ENCODE results near the gene ALDH3A1.

Gene ALDH3A1

DNA sequence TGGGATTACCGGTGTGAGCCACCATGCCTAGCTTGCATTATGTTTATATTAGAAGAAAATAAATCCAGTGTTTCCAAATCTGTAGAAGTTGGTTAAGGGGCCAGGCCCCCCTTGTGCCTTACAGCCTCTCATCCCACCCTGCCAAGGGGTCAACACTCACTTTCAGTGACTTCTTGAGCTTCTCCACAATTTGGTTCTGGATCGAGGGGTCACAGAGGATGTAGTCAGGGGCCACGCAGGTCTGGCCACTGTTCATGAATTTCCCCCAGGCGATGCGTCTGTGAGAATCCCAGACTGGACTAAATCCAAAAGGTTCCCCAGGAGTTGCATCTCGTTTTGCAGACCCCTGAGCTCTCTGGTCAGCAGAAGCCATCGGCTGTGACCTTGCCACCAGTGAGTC is 7.2 kb downstream of the ALDH3A1 start:
- no peak for DNase-seq (ENCODE audit: low read depth)

DNA sequence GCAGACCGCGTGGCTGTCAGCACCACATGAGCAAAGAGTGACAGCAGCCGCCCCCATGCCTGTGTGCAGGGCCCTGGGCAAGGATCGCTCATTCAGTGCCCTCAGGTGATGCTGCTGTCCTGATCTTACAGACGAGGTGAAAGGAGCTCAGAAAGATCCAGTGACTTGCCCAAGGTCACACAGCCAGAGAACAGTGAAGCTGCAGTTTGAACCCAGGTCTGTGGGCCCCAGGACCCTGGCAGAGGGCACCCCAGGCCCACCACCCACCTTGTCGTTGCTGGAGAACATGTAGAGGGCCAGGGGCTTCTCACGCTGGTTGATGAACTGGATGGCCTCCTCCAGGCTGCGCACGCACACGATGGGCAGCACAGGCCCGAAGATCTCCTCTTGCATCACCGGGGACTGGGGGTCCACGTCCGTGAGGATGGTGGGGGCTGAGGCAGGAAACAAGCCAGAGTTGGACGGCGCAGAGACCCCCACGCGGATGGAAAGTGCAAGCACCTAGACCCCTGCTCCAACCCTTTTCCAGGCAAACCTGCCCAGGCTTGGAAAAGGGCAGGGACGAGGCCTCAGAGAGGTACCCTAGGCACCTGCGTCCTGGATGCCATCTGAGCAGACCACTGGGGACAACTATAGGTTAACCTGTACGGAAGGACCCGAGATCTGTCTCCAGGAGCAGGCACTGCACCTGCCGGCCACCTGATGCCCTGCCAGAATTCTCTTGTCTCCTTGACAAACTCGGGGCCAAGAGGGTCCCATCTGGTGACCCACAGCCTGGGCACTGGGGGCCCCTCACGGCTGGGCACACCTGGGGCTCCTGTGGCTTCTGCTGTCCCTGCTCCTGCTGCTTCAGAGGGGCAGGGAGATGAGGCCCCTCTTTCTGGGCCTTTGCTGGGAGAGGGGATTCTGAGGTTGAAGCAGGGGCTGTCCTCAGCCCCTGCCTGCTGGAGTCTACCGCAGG is 8.6 kb downstream of the ALDH3A1 start:
- no peak for DNase-seq (ENCODE audit: low read depth)

DNA sequence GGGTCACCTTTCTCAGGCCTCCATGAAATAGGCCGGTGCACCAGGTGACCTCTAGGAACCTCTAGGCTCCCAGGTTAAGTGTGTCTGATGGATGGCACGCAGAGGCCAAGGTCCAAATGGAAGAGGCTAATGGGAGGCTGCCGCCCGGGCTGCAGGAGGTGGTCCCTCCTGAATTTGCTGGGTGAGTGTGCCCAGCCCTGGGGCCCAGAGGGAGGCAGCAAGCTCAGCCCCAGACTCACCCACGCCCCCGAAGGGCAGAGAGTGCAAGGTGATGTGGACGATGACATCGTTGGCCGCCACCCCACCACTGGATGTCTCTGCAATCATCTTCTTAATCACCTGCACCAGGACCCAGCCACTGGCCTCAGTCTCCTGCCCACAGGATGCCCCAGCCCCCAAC is 9.3 kb downstream of the ALDH3A1 start:
- no peak for DNase-seq (ENCODE audit: low read depth)

DNA sequence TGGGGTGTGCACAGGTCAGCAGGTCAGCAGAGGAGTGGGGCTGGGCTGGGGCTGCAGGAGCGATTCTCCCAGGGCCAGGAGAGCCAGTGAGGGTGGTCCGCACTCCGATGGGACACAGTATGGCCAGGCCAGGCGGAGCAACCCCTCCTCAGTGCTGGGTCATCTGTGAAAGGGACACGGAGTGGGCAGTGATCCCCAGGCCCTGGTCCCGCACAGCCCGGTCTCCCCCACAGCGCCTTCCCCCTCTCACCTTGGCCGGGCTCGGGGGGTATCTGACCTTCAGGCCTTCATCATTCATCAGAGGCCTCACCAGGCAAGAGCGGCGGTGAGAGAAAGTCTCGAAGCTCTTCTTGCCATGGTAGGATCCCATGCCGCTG is 10.0 kb downstream of the ALDH3A1 start:
- no peak for DNase-seq (ENCODE audit: low read depth)

DNA sequence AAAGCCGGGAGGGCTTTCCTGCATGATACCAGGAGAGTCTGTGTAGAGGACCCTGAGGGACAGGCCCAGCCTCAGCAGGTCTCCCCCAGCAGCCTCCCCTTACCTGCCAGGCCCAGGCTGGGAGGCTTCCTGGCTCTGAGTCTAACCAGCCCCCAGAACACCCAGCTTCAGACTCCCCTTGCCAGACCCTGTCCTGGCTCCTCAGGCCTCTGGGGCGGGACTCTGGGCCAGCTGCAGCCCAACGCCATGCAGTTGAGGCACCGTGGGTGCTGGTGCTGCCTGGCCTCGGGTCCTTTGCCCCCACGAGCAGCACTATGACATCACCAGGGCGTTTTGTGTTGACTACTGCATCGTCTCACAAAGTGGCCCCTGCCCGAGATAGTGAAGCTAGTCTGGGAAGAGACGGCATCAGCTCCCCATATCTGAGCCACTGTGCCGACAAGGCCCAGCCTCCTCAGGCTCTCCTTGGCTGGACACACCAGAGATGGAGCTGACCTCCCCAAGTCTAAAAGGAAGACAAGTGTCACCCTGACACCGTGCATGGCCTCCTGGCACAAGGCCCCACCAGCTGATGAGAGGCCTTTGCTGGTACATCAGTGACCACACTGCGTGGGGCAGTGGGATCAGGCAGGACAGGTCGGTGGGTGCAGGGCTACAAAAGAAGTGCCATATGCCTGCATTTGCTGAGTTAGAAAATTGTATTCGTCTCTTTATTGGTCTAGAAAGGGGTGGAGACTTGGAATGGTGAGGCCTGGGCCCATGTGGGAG is 10.6 kb downstream of the ALDH3A1 start:
- no peak for DNase-seq (ENCODE audit: low read depth)

DNA sequence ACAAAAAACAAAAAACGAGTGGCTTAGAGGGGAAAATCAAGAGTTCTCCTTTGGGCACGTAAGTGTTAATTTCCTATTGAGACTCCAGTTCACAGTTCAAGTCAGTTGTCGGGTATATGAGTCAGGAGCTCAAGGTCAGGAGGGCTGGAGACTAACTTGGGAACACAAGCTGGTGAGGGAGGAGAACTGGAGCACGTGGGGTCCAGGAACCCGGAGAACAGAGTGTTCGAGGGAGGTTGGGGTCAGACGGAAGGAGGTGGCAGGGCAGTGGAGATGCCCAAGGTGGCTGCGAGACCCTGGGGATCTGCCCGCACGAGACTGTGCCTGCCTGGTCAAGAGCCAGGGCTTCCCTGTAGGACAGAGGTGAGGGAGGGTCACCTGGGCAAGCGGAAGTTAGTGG is 12.0 kb downstream of the ALDH3A1 start:
- no peak for DNase-seq (ENCODE audit: low read depth)

DNA sequence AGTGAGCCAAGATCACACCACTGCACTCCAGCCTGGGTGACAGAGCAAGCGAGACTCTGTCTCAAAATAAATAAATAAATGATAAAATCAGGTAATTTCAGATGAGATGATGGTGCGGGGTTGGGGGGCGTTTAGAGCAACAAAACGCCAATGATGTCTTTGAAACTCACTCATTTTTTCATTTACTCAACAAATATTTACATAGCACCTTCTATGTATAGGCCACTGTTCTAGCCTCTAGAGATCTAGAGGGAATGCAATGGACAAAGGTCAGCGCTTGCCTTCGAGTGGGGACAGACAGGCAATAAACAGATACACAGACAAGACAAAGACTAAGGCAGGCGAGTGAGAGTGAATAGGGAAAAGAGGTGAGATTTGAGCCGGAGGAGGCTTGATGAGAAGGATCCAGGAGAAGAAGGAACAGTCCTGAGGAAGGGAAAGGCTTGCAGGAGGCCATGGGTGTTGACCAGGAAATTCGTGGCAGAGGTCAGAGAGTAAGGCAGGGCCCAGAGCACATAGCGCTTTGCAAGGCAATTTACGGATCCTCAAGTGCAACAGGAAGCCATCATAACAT is 14.1 kb downstream of the ALDH3A1 start:
- DNase-seq (ENCODE audit: low read depth), result no peak

DNA sequence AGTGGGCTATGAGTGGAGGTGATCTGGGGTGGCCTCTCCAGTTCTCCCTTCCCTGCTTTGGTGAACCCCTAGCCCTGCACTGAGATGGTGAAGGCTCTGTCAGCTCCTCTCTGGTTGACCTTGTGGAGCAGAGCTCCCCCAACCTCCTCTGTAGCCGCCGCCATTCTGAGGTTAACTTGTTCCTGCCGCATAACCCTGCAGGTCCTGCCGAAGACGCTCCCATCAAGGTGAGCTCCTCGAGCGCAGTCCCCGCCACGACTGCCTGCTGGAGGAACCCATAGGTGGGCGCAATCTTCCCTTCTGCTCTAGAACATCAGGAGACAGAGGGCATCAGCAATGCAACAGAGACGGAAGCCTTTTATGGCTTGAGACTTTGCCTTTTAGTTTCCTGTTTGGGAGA is 16.5 kb downstream of the ALDH3A1 start:
- no peak for DNase-seq (ENCODE audit: low read depth)

DNA sequence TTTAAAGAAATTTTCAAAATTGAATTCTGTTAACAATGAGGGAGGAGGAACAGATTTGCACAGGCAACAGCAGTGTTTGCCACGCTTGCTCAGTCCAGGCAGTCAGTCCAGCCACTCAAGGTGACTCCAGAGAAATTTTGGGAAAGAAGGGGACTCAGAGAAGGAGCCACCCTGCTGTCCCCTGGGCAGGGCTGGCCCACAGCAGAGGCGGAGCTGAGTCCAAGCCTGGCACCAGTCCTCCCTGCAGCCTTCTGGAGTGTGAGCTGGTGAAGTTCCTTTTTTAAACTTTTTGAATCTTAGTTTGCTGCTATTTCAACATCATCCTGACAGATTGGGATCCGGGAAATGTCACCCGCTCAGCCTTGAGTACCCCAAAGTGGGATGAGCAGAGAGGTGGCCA is 17.3 kb downstream of the ALDH3A1 start:
- no peak for DNase-seq (ENCODE audit: low read depth)

DNA sequence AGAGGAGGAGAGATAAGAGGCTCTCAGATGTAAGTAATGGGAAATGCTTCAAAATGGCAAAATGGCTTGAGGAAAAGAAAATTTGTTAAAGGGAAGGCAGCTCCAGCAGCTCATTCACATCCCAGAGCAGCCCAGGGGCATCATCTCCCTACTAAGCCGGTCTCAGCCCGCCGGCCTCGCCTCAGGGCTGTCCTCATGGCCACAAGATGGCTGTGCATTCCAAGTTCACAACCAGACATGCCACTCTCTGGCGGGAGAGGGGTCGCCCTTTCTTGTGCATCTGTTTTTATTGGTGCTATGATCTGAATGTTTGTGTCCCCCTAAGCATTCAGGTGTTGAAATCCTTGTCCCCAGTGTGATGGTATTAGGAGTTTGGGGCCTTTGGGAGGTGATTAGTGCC is 18.2 kb downstream of the ALDH3A1 start:
- no peak for DNase-seq (ENCODE audit: low read depth)

DNA sequence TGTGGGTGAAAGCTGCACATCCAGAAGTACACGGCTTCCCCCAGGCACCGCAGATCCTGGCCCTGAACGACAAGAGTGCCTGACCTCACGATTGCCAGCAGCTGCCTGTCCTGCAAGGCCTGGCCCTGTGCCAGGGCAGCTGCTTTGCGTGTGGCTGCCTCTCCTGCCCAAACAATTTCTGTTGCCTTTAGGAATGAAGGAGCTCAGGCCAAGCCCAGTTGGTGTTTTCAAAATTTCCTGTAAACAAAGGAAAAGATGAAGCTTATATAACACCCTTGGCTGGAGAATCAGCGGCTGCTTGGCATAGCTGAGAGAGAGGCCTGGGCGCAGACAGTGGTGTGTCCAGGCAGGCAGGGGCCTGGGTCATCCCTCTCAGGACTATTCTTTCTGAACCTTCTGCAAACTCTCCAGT is 20.0 kb downstream of the ALDH3A1 start:
- peak; percentile 90 for DNase-seq (ENCODE audit: low read depth)

DNA sequence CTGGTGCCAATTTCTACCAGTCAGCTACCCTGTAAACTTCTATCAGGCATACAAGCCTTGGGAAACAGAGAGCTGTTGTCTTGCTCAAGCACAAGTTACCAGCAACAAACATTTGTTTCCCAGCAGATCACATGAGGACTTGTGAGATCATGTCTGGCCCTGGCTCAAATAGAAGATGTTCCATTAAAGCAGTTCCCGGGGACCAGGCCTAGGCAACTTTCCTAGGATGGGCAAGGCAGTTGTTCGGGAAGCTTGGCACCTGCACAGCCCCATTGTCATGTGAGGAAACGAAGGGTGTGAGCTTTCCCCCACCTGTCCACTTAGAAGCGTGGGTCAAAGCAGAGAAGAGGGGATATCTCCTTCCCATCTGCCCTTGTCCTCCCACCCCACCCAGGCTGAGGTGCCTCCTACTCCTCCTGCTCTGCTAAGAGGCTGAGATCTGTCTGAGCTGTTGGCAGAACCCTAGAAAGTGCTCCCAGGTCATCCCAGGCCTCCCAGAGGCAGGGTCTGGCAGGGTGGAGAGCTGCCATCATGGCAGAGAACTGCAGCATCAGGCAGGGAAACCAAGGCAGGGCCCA is 20.5 kb downstream of the ALDH3A1 start:
- DNase-seq (ENCODE audit: low read depth), result peak; percentile 90

DNA sequence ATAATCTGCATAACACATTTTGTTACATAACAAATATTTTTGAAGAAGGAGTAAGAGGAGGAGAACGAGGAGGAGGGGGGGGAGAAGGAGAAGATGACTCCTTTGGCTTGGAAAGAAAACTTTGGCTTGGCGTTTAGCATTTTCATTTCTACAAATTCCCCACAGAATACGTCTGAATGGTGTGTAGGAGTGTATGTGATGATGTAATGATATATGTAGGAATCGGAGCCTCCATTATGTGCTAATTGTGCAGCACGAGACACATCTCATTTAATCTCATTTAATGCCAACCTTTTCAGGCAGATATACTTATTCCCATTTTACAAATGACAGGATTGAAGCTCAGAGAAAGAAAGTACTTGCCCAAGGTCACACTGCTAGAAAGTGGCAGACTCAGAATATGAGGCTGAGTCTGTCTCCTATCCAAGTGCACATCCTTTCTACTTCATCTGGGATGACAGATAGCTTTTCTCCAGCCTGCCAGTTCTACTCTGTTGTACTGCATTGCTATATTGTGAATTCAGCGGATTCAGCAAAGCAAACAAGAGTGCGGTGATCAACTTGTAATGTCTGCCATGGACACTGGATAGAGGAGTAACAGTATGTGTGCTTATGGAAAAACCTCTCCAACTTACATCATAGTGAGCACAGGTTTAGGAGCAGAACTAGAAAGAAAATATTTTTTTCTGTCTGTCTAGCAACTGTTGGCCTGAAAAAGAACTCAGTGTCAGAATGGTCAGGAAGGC is 21.3 kb downstream of the ALDH3A1 start:
- no peak for DNase-seq (ENCODE audit: low read depth)

DNA sequence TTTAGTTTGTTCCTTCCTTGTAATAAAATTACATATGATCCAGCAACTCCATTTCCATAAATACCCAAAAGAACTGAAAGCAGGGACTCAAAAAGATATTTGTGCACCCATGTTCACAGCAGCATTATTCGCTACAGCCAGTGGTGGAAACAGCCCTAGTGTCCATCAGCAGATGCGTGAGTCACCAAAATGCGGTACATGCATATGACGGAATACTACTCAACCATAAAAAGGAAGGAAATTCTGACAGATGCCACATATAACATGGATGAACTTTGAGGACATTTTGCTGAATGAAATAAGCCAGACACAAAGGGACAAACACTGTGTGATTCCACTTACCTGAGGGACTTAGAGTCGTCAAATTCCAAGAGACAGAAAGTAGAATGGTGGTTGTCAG is 22.6 kb downstream of the ALDH3A1 start:
- DNase-seq (ENCODE audit: low read depth), result no peak

DNA sequence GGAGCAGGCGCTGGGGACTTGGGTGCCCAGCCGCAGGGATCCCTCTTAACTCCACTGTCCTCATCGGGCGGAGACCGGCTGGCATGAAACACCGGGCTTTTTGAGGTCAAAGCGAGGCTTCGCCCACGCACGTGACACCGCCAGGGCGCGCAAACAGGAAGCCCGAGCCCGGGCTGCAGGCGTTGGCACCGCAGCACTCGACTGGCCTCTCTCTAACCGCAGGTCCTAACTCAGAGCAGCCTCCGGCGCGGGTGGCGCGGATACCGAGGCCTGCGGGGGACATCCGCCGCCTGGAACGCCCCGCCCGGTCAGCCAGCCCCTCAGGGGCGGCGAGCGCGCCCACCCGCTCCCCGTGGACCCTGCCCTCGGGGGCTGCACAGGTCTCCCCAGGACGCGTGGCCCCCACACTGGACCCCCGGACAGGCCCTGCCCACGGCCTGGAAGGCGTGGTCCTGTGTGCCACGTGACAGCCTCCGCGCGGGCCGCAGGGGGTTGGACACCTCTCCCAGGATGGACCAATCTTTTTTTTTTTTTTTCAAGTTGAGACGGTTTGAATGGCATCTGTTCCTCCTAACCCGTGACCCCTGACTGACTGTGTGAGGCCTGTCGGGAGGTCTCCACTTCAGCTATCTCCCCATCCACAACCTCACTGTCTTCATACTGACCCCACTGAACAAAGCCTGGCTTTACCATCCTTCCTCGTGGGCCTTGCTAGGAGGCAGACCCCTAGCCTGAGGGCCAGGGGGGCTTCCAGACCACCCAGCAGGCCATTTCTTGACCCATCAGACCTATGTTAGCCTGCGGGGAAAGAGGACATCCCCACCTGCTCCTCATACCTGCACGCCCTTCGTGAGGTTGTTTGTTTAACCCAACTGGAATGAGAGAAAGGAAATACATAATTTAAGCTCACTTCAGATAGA is 23.3 kb downstream of the ALDH3A1 start:
- DNase-seq (ENCODE audit: low read depth), result no peak

DNA sequence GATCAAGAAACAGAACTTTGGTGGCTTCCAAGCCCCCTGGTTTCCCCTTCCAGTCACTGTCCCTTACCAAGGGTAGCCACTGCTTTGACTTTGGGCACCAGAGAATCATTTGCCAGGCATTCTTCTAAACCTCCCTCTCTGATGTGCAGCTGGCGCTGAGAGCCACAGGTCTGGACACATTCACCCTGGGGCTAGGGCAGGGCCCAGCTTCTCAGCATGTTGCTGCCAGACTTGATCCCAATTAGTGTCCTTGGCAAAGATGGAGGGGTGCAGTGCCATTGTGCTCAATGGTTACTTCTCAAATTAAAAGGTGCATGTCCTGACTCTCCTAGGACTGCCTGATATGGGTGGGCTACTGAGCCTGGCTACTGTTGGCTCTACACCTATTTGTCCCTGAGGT is 24.1 kb downstream of the ALDH3A1 start:
- no peak for DNase-seq (ENCODE audit: low read depth)

DNA sequence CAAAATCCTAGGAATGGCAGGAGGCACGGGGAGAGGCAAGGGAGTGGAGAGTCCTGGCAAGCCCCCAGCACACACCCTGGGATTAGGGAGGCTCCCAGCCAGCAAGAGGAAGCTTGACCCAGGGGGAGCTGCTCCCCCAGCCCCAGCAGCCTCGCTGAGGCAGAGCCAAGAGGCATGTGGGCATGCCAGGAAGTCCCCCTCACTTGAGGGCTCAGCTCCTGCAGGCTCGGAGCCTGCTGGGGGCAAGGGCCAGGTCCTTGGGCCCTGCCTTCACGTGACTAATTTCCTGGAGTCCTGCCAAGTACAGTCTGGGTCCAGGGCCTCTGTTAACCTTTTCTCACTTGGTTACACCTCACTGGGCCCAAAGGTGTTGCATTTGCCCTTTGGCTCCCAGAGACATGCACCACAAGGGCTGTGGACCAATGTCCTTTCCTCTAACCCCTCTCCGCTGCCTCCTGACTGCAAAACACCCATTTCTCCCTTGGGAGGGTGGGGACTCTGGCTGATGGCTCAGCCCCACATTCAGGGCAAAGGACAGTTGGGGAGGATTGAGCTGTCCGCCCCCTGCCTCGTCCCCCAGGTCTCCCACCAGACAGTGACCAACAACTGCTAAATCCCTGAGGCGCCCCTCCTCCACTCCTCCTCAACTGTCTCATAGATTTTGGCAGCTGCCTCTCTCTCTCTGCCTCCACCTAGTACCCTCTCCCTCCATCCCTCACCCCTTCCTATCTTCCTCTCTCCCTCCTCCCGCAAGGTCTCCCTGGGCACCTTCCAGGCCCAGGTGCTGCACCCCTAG is 27.3 kb downstream of the ALDH3A1 start:
- no peak for DNase-seq (ENCODE audit: low read depth)

DNA sequence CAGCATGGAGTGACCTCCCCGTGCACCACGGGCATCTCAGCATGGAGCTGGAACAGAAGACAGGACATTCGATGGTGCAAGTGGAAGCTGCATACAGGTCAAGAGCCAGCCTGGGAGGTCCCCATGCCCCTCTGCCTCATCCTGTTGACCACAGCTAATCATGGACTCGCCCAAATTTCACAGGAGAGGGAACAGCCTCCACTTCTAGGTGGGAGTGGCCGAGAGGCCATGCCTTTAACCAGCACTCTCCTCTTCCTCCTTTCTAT is 28.0 kb downstream of the ALDH3A1 start:
- no peak for DNase-seq (ENCODE audit: low read depth)

DNA sequence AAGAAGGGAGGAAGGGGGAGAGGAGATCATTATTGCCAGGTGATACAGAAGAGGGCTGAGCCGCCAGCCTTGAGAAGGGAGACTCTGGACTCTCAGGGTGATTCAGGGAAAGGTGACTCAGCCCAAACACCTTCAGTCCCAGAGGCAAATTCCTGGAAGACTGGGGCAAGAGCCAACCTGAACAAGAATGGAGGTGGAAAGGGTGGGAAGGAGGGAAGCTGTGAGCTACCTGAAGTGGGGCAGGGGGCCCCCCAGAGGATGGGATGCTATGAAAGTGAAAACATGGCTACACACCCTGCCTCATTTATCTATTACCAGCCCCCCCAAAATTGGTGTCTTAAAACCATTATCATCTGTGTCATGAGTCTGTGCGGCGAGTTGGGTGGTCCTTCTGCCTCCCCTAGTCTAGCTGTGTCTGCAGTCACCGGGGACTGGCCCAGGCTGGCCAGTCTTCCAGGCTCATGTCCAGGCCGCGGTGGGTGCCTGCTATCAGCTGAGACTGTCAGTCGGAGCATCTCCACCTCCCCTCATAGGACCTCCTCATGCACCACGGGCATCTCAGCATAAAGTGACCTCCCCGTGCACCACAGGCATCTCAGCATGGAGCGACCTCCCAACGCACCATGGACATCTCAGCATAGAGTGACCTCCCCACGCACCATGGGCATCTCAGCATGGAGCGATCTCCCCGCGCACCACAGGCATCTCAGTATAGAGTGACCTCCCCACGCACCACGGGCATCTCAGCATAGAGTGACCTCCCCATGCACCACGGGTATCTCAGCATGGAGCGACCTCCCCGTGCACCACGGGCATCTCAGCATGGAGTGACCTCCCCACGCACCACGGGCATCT is 28.5 kb downstream of the ALDH3A1 start:
- no peak for DNase-seq (ENCODE audit: low read depth)
